Measurements from ENCODE around the gene RRAGC. TPM values are rescaled to one million over a fixed set of nuclear protein-coding genes. Genes with fewer than 3 reads are reported as not detected.

RRAGC gene
- total and polyA plus RNA-seq, 9 of the 15 experiments (the other 6 are each of a cell fraction or from before 2014, with no cell fraction given) = 3.9 to 16.9 (median 10.9) TPM

DNA sequence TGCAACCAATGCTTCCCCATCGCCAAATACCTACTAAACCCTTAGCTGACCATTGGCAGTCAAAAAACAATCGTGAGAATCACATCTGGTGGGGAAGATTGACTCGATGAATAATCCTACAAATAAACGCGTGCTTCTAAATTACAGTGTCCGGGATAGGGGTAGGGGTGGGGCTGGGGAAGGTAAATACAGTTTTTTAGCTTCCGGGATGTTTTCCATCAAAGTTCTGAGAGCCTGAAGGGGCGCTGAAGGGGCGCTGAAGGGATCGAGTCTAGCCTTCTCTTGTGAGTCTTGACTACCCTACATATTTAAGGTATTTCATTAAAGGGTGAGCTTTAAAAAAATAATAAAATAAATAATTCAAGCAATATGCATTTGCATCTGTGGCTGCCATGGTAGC lies 40.5 kb downstream of the RRAGC start:
- no peaks in the 10 kb centered on the region for H3K36me3 ChIP-seq (ENCODE audit: control insufficient read depth, insufficient read depth, low read length)
- H3K4me3 ChIP-seq = no peak overlapping the region
- no peak overlapping the region for H3K27ac ChIP-seq (ENCODE audit: extremely low read depth, low read depth, low read length)
- no peaks in the 10 kb centered on the region for H3K9me1 ChIP-seq (ENCODE audit: control insufficient read depth, insufficient read depth, low read length)
- no peaks in the 10 kb centered on the region for H3K79me2 ChIP-seq (ENCODE audit: control insufficient read depth, insufficient read depth, low read length)
- 68% methylated on average over 10 of the region's 10 CpGs for WGBS (ENCODE audit: insufficient coverage, low coverage, missing lambda C conversion rate)
- DNase-seq (ENCODE audit: extremely low read depth in 1 of 4, low spot score in 3 of 4) (no peak), FAIRE-seq (no peak), ATAC-seq (no peak)
- CTCF ChIA-PET (ENCODE audit: low intra/inter-chr PET ratio) = interaction anchor here (2.1 kb wide), 1 partner anchor 211 kb away, joined by 9 read pairs; no protein-coding TSS in a partner anchor
- POLR2A ChIA-PET = interaction anchor here (0.8 kb wide), 1 partner anchor 13 kb away, joined by 3 read pairs; no protein-coding TSS in a partner anchor
- no TSS peak for BruUV-seq (replicated peaks)
- H3K9me3 ChIP-seq (replicated peaks; ENCODE audit: control insufficient read depth, insufficient read depth, low read depth, low read length) = peaks cover 19% of the 10 kb centered on the region
- intact Hi-C loops (cut with micrococcal nuclease) (loop anchor here (5.0 to 10.0 kb wide), 2 partner anchors 74 to 97 kb away; no protein-coding TSS in a partner anchor), in situ Hi-C loops (cut with MboI) (loop anchor here (5.0 kb wide), 1 partner anchor 207 kb away; no protein-coding TSS in a partner anchor)
- H3K27me3 ChIP-seq (ENCODE audit: control insufficient read depth in 2 of 2, insufficient read depth in 2 of 2, low read length in 2 of 2) = no peaks in the 10 kb centered on the region; a peak in 1 of 5 replicates
- no peak overlapping the region for H3K9ac ChIP-seq (ENCODE audit: insufficient read depth in 1 of 2, low read depth in 2 of 2, low read length in 2 of 2)
- H2AFZ ChIP-seq (ENCODE audit: low read depth, low read length) = peak overlapping the region; percentile 95
- H3K4me1 ChIP-seq (replicated peaks in 1 of 2; ENCODE audit: control insufficient read depth in 2 of 2, insufficient read depth in 2 of 2, low read length in 2 of 2) = peaks cover 30 to 32% of the 10 kb centered on the region in 2 experiments
- H4K20me1 ChIP-seq (replicated peaks; ENCODE audit: control insufficient read depth, insufficient read depth, low read length) = no peaks in the 10 kb centered on the region
- H3K4me2 ChIP-seq (ENCODE audit: insufficient read depth, low read length) = no peak overlapping the region
- no peak for TF ChIP-seq LCOR (CRISPR knock-in tag; IDR thresholded peaks at IDR 0.05)
- no peak for TF ChIP-seq ZNF165 (CRISPR knock-in tag; IDR thresholded peaks at IDR 0.05; ENCODE audit: borderline replicate concordance)
- TF ChIP-seq SAFB2 (IDR thresholded peaks at IDR 0.05; ENCODE audit: borderline replicate concordance, low read depth, low read length, severe bottlenecking) = no peak
- no peak for TF ChIP-seq ETV6 (IDR thresholded peaks at IDR 0.05; ENCODE audit: borderline replicate concordance in 1 of 2, low read depth in 2 of 2, low read length in 1 of 2)
- no peak for TF ChIP-seq ETV6 (CRISPR knock-in tag; IDR thresholded peaks at IDR 0.05; ENCODE audit: borderline replicate concordance)
- TF ChIP-seq PHF20 (IDR thresholded peaks at IDR 0.05; ENCODE audit: partially characterized antibody) = no peak
- TF ChIP-seq ZSCAN29 (IDR thresholded peaks at IDR 0.05) = no peak
- TF ChIP-seq GATAD2B (IDR thresholded peaks at IDR 0.05; ENCODE audit: borderline replicate concordance) = no peak
- TF ChIP-seq ZNF77 (CRISPR knock-in tag; IDR thresholded peaks at IDR 0.05) = no peak
- no peak for TF ChIP-seq SOX6 (IDR thresholded peaks at IDR 0.05)
- TF ChIP-seq, protein P1, sequence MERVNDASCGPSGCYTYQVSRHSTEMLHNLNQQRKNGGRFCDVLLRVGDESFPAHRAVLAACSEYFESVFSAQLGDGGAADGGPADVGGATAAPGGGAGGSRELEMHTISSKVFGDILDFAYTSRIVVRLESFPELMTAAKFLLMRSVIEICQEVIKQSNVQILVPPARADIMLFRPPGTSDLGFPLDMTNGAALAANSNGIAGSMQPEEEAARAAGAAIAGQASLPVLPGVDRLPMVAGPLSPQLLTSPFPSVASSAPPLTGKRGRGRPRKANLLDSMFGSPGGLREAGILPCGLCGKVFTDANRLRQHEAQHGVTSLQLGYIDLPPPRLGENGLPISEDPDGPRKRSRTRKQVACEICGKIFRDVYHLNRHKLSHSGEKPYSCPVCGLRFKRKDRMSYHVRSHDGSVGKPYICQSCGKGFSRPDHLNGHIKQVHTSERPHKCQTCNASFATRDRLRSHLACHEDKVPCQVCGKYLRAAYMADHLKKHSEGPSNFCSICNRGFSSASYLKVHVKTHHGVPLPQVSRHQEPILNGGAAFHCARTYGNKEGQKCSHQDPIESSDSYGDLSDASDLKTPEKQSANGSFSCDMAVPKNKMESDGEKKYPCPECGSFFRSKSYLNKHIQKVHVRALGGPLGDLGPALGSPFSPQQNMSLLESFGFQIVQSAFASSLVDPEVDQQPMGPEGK (CRISPR knock-in tag; IDR thresholded peaks at IDR 0.05; ENCODE audit: borderline replicate concordance) = no peak
- no peak for TF ChIP-seq BCL6 (CRISPR knock-in tag; IDR thresholded peaks at IDR 0.05)
- no peak for TF ChIP-seq RBM17 (IDR thresholded peaks at IDR 0.05; ENCODE audit: borderline replicate concordance, low read depth, low read length)
- TF ChIP-seq NCOA6 (IDR thresholded peaks at IDR 0.05) = no peak
- no peak for TF ChIP-seq HNRNPL (IDR thresholded peaks at IDR 0.05; ENCODE audit: low read depth, low read length)
- no peak for TF ChIP-seq TFAM (CRISPR knock-in tag; conservative IDR thresholded peaks at IDR 0.05)
- no peak for TF ChIP-seq TGIF2 (CRISPR knock-in tag; IDR thresholded peaks at IDR 0.05)
- TF ChIP-seq, protein P2, sequence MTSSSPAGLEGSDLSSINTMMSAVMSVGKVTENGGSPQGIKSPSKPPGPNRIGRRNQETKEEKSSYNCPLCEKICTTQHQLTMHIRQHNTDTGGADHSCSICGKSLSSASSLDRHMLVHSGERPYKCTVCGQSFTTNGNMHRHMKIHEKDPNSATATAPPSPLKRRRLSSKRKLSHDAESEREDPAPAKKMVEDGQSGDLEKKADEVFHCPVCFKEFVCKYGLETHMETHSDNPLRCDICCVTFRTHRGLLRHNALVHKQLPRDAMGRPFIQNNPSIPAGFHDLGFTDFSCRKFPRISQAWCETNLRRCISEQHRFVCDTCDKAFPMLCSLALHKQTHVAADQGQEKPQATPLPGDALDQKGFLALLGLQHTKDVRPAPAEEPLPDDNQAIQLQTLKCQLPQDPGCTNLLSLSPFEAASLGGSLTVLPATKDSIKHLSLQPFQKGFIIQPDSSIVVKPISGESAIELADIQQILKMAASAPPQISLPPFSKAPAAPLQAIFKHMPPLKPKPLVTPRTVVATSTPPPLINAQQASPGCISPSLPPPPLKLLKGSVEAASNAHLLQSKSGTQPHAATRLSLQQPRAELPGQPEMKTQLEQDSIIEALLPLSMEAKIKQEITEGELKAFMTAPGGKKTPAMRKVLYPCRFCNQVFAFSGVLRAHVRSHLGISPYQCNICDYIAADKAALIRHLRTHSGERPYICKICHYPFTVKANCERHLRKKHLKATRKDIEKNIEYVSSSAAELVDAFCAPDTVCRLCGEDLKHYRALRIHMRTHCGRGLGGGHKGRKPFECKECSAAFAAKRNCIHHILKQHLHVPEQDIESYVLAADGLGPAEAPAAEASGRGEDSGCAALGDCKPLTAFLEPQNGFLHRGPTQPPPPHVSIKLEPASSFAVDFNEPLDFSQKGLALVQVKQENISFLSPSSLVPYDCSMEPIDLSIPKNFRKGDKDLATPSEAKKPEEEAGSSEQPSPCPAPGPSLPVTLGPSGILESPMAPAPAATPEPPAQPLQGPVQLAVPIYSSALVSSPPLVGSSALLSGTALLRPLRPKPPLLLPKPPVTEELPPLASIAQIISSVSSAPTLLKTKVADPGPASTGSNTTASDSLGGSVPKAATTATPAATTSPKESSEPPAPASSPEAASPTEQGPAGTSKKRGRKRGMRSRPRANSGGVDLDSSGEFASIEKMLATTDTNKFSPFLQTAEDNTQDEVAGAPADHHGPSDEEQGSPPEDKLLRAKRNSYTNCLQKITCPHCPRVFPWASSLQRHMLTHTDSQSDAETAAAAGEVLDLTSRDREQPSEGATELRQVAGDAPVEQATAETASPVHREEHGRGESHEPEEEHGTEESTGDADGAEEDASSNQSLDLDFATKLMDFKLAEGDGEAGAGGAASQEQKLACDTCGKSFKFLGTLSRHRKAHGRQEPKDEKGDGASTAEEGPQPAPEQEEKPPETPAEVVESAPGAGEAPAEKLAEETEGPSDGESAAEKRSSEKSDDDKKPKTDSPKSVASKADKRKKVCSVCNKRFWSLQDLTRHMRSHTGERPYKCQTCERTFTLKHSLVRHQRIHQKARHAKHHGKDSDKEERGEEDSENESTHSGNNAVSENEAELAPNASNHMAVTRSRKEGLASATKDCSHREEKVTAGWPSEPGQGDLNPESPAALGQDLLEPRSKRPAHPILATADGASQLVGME (CRISPR knock-in tag; IDR thresholded peaks at IDR 0.05) = no peak
